HG03025 (cell line): ENCODE results near the gene CNTN4.

Experiments used
- ATAC-seq: cut with Tn5 transposase; IDR thresholded peaks from one replicate; pipeline ENCODE4 v1.9.1; 2021; ENCODE audit warnings: mild to moderate bottlenecking, moderate library complexity; ENCODE audit not compliant: unreplicated experiment, low FRiP score

The CNTN4 gene

DNA sequence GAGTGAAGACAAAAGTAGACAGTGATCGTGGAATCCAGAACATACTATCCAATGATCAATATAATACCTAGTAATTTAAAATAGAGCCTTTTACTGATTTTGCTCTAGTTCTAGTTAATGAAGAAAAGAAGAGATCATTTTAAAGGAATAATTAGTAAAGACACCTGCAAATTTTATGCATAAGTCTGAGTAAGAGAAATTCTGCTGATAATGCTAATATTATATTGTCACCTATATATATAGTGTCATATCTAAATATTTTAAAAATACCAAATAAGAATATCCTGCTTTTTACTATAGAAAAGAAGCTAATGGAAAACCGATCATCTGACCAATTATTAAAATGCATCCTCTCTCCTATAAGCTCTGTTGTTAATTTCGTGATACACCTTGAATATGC, 152.1 kb downstream of the CNTN4 start:
- no peak for ATAC-seq

DNA sequence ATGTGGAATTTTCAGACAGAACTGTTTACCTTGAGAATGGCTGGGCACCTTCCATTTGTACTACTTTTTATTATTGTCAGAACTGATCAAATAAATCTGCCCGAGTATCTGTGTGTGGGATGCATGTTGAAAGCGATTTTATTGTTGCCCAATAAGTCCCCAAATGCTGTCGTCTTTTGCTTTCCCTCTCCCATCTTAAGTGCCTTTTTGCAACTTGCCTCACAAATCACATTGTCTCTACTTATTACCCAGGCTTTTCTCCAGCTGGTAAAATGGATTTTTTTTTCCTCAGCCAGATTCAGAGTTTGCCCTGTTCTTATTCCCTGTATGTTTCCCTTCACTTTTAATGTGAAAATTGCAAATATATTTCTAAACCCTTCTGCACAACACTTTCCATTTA, 163.1 kb downstream of the CNTN4 start:
- no peak for ATAC-seq

DNA sequence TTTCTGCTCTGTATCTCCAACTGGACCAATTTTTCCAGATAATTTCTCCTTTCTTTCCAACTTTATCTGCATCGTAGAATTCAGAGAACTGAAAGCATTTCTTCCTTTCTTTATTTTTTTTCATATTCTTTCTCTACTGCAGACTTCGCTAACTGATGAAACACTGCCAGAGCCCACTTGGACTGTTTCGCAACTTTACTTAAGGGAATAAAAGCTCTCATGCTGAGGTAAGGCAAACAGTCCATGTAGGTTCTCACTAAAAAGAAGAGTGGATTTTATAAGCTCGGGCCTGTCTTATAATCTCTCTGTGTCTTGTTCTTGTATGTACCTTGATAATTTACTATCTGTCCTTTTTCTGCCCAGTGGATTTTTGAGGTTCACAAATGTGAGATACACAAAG, 163.5 kb downstream of the CNTN4 start:
- no peak for ATAC-seq

DNA sequence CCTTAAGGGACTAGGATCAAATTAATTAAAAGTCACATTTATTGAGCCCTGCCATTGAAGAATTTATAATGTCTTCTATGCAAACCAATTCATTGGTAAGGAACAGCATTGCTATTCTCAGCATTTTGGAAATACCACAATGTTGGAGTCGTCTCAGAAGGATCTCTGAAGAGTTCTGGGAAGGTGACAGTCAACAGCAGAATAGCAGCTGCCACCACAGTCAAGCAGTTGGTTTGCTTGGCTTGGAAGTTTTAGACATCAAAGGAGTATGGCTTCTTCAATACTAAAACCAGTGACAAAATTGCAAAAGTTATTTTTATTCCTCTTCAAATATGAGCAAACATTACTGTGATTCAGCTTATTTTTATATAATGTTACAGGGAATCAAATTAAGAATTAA, 167.9 kb downstream of the CNTN4 start:
- no peak for ATAC-seq

DNA sequence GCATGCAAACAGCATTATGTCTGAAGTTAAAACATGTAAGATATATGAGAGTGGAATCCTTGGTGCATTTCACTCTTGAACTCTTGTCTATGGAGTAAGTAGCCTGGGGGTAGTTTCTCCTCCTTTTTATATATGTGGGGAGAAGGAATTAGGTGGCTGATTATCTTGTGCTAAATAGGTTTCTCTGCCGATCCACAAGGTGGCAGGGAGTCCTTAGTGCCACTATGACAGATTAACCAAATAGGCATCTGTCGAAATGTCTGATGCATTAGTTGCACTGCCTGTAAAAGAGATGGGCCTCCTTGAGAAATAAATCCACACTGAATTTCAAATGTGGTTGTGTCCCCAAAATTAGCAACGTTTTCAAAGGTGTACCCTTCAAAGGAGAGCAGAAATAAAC, 170.1 kb downstream of the CNTN4 start:
- no peak for ATAC-seq

DNA sequence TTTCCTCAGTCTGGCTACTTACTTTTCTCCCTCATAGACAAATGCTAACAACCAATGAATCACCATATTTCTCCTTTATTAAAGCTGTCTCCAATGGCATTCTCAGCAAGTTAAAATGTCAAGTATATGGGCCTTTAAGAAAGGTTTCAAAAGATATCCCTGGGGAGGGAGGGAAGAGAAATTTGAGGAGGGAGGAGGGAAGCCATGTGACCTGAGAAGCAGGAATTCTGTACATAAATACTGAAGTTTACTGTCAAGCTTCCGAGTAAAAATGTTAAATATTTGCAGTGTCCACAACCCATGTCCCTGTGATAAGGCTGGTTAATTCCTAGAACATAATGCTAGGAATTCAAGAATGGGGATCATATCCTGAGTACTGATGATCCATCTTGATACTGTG, 175.9 kb downstream of the CNTN4 start:
- no peak for ATAC-seq

DNA sequence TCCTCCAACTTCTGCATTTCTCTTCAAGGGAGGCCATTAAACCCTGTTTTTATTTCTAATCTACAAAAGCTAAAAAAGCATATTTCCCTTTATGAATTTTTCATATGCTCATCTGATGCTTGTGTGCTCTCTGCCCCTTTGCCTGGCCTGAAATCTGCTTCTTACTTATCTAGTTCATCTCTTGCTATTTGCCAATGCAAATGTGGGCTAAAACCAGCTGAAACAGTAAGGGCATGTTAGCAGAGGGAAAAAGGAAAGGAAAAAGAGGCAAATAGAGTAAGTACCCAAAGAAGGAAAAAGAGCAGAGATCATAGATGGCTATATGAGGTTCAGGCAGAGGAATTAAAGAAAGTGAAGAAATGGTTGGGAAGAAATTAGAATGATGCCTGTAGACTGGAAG, 185.2 kb downstream of the CNTN4 start:
- no peak for ATAC-seq

DNA sequence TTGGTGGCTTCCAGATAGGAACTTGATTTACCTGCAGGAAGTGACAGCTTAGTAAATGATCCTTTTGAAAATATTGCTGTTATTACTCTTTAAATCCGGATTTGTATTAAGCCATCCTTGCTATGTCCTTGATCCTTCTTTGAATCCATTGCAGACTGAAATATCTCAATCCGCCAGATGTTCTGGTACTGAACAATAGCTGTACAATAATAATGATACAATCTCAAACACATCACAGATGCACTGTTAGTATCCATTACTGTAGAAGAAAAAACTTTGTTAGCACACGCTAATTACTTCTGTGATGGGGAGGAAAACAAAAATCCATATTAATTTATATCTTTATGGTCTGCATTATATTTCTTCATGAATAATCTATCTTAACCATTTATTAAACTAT, 202.3 kb downstream of the CNTN4 start:
- ATAC-seq, result no peak

DNA sequence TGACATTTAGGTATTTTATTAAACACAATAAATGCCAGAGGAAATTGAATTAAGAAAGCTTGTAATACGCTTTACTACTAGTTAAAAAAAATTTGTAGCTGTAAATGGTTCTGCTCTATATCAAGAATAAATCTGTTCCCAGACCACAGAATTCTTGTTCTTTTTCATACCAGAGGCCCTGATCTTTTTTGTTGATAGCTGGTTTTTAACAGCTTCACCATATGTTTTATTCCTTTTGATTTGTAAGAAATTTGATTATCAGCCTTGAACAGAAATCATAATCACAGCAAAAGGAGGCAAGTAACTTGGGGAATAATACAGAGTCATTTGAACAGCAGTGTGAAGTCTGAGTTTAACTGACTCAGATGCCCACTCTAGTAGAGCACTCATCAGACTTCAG, 202.7 kb downstream of the CNTN4 start:
- no peak for ATAC-seq

DNA sequence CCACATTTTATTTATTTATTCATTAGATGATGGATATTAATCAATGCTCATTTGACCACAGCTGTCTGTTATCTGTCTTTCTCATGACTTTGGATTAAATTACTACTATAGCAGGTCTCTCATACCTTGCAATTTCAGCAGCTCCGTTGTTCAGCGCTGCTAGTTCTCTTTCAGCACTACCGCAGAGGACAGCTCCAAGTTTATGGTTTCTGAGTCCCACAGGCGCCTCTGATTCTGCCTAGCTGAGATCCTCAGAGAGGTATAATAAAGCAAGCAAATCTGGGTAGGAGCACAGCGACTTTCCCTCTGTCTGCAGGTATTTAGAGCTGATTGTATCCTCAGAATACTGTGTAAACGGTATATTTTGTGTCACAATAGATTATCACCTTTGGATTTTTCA, 204.9 kb downstream of the CNTN4 start:
- ATAC-seq, result no peak

DNA sequence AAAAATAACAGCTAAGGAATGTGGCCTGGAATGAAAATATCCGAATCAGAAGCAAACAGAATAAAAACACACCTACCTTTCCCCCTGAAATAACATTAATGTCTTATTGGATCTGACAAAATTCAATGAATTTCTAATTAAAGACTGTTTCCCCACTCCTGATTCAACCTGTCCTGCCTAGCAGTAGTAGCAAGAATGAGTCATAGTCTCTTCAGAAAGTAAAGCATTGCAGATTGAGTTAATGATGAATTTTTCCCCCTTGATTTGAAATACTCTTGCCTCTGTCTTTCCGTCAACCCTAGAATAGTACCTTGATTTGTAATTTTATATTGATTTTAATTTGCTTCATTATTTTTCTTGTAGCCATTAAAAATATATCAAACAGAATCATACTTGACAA, 212.4 kb downstream of the CNTN4 start:
- no peak for ATAC-seq

DNA sequence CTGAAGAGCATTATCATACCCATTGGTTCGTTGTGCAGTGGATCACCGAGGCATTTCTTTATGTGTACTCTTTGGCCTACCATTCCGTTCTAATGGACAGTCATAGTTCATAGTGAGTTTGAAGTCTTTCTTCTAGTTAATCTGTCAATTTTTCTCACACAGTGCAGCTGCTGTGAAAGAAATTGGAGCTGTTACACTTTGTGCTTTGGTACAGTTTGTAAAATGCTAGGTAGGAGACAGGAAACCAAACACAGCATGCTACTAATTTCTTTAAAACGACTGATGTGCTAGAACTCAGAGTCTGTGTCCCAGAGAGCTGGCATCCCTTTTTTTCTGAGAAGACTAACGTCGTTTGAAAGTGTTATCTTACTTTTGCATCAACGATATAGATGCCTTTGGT, 218.9 kb downstream of the CNTN4 start:
- no peak for ATAC-seq

DNA sequence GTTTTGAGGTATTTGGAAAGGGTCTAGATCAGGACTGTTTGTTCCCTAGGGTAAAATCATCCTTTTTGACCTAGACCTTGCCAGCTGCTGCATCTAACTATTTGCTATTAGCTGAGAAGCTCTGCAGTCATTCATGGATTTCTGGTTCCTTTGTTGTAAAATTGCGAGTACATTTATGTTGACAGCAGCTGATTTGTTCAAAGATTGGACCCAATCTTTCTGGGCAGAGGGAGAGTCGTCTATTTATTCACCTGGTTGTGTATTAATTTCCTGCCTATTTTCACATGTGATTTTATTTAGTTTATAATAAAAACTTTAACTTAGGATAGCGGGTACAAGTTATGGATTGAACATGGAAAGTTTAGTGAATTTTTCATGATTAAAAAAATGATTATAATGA, 236.3 kb downstream of the CNTN4 start:
- ATAC-seq, result no peak

DNA sequence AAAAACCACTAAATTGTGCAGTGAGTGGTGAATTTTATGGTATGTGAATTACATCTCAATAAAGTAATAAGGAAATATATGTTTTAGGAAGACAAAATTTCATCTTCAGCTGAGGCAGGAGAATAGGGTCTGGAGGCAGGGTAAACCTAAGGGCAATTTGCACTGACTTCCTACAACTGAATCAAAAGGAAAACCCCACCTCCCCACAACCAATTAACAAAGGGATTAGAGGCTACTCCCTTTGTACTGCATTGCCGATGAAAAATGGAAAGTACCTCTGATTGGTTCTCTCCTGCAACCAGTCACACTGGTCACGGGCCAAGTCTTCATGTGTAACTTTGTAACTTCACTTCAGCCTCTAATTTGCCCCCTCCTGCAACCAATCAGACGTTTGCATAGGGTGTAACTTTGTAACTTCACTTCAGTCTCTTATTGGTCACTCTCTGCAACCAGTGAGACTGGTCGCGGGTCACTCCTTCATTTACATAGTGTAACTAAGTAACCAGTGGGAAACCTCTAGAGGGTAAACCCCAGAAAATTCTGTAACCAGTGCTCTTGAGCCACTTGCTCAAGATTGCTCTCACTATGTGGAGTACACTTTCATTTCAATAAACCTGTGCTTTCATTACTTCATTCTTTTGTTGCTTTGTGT, 244.5 kb downstream of the CNTN4 start:
- no peak for ATAC-seq

DNA sequence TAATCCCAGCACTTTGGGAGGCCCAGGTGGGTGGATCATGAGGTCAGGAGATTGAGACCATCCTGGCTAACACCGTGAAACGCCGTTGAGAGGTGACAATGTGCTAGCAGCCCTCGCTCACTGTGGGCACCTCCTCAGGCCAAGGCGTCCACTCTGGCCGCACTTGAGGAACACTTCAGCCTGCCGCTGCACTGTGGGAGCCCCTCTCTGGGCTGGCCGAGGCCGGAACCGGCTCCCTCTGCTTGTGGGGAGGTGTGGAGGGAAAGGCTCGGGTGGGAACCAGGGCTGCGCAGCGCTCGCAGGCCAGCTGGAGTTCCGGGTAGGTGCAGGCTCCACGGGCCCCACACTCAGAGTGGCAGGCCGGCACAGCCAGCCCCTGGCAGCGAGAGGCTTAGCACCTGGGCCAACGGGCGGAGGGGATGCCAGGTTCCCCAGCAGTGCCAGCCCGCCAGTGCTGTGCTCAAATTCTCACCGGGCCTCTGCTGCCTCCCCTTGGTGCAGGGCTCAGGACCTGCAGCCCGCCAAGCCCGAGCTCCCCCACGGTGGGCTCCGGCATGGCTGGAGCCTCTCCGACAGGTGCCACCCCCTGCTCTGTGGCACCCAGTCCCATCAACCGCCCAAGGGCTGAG, 253.6 kb downstream of the CNTN4 start:
- ATAC-seq, result no peak

DNA sequence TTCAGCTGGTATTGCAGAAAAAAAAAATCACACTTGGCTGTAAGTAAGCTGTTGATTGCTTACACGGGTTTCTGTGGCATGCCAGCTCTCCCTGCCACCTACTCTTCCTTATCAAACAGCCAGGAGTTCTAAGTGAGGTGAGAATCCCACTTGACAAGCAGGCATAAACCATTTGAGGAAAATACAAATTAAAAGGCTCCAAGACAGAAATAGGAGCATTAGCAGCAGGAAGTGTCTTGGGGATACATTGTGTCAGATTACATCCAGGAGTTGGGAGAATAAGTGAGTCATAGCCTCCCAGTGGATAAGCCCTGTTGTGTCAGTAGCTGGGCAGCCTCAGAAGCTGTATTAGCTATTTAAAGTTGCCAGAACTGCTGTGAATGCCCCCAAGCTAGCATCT, 256.0 kb downstream of the CNTN4 start:
- ATAC-seq, result no peak

DNA sequence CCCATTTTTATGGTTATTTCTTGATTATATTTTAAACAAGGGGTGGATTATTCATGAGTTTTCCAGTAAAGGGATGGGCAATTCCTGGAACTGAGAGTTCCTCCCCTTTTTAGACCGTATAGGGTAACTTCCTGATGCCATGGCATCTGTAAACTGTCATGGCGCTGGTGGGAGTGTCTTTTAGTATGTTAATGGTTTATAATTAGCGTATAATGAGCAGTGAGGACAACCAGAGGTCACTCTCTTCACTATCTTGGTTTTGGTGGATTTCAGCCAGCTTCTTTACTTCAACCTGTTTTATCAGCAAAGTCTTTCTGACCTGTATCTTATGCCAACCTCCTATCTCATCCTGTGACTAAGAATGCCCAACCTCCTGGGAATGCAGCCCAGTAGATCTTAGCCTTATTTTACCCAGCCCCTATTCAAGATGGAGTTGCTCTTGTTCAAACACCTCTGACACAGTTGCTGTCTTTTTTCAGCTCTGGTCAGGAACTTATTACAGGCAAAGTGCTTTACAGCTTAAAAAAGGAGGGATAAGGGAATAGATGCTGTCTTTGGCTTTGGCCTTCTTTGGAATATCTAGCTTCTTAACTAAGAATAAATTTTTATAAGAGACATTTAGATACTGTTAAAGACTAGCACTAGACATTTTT, 257.8 kb downstream of the CNTN4 start:
- no peak for ATAC-seq

DNA sequence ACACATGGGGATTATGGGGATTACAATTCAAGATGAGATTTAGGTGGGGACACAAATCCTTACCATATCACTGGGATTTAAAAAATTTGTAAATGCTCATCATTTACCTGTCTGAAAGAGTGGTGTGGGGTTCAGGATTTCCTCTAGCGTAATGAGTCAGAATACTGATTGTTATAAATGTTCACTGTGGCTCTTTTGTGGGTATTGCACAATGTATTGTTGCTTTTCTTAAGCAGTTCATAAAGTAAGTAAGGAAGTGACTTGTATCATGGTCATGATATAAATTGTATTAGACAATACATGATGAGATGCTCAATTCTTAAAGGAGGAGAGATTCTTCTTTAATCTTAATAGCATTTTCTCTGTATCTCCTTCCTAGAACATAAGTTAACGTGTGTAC, 262.1 kb downstream of the CNTN4 start:
- no peak for ATAC-seq

DNA sequence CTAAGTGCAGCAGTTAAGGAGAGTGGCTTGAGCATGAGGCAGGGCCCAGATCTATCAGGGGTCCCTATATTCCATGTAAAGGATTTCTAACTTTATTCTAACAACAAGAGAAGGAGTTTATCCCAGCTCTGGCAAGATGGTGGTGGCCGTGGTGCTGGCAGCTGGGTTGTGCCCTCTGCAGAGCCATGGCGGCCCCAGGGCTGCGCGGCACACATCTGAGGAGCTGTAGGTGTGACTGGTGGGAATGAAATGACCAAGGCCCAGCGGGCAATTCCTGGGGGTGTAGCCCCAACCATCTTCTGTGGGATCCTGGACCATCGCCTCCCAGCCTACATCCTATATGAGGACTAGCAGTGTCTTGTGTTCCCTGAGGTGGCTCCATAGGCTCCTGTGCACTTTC, 263.5 kb downstream of the CNTN4 start:
- no peak for ATAC-seq

DNA sequence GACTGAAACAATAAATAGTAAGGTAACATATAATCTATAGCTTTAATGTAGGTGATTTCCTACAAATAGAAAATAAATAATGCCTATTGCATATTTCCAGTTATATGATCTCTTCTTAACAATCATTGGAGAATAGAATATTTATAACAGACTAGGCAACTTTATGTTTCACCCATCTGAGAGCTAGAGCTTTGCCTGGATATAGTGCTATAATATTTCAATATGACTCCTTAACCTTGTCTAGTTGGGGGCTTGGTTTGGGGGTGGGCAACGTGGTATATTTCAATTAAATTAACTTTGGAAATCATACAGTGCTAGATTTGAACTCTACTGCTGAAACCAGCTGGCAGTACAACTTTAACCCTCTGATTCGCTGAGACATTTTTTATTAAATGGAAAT, 265.2 kb downstream of the CNTN4 start:
- no peak for ATAC-seq

DNA sequence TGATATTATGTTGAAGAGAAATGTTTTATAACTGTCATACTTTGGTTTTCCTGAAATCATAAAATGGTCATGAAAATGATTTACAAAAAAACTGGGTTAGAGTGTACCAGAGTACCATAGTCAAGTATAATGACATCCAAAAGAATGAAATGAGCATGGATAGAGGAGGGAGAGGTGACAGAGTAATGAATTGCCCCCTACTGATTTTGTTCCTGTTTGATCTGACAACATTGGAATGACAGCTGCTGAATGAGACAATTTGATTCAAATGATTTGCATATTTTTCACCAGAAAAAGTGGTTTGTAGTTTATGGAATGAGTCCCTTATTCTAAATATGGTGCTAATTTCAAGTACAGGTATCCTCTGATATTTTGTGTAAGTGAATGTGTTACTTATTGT, 271.7 kb downstream of the CNTN4 start:
- ATAC-seq, result no peak

DNA sequence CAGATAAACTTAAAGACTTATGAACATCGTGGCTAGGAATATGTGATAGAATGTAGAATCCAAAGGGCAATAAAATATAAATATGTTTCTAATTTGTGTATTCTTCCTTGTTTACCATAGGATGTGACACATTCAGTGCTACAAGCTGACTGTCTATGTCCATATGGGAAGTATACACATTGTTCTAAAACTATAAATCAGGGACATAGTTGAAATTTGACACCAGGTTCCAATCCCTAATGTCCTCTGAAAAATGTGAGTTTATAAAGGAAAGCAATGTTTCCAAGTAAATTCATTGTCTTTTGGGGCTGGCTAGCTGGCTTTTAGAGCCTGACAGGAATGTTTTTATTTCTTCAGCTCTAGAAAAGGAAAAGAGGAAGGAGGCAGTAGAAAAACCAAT, 273.6 kb downstream of the CNTN4 start:
- ATAC-seq, result no peak
